HepG2 (cell line): ENCODE results near the gene SHMT1. TPM values are rescaled to one million over a fixed set of nuclear protein-coding genes. Genes with fewer than 3 reads are reported as not detected.
A peak's percentile ranks its signal among the peaks of the same experiment; 100 is the strongest.

Experiments used
- ATAC-seq: fragments of 200-7000 bp; cut with Tn5 transposase; 3 replicates; pipeline ENCODE4 v1.9.1; 2020; ENCODE audit warnings: mild to moderate bottlenecking, moderate library complexity
- BruUV-seq: library from RNA; stranded (reverse); fragments of 400-500 nt; replicated peaks from 2 replicates; lab custom pipeline; 2021; lab: Mats Ljungman, UMichigan
- CTCF ChIA-PET: fragments of 300-600 bp; formaldehyde crosslinking; extraction: SDS; loops from one replicate; lab custom pipeline; 2021; ENCODE audit warnings: low total read pairs, inconsistent platforms, low intra/inter-chr PET ratio; lab: Yijun Ruan, JAX
- POLR2A ChIA-PET: fragments of 350-600 bp; sonication (Branson Sonifier 250); formaldehyde crosslinking; loops from one replicate; lab custom pipeline; 2020; ENCODE audit warnings: antibody characterized with exemption, inconsistent platforms; lab: Yijun Ruan, JAX
- DNase-seq: peaks from one replicate; pipeline ENCODE4 v3.0.0-alpha.2; 2015; ENCODE audit warnings: low spot score
- FAIRE-seq: peaks from 3 replicates; lab custom pipeline; 2011; peaks lifted over from hg19 to GRCh38; lab: Jason Lieb, UNC
- H2AFZ ChIP-seq: one replicate; pipeline ENCODE4 v1.6.1; 2011; ENCODE audit warnings: low read length, inconsistent platforms
- H3K27ac ChIP-seq: fragments of 300-600 bp; 3 replicates; pipeline ENCODE4 v1.8.0; 2011; ENCODE audit warnings: mixed run types, mild to moderate bottlenecking, mixed read lengths, low read length, inconsistent platforms; ENCODE audit not compliant: insufficient read depth; ENCODE audit errors: extremely low read length
- H3K27me3 ChIP-seq, 2 experiments: fragments of 200-600 bp in 1 of 2; 2 replicates in 1 of 2; 3 replicates in 1 of 2; pipeline versions ENCODE4 v1.6.0 to v1.8.0; 2011; ENCODE audit warnings: low read length in 2 of 2, mild to moderate bottlenecking in 2 of 2, moderate library complexity in 2 of 2, inconsistent platforms in 1 of 2; ENCODE audit not compliant: insufficient read depth in 2 of 2, control insufficient read depth in 1 of 2
- H3K36me3 ChIP-seq, 2 experiments: fragments of 200-600 bp in 1 of 2; replicated peaks in 1 of 2; 2 replicates in 1 of 2; 3 replicates in 1 of 2; pipeline versions ENCODE4 v1.5.1 to v1.8.0; 2011; ENCODE audit warnings: low read length in 2 of 2, inconsistent platforms in 1 of 2; ENCODE audit not compliant: insufficient read depth in 2 of 2, control insufficient read depth in 1 of 2
- H3K4me1 ChIP-seq: 2 replicates; pipeline ENCODE4 v1.5.1; 2012; ENCODE audit warnings: low read length, inconsistent platforms; ENCODE audit not compliant: insufficient read depth
- H3K4me2 ChIP-seq: 2 replicates; pipeline ENCODE4 v1.6.0; 2011; ENCODE audit warnings: low read depth, low read length, inconsistent platforms
- H3K4me3 ChIP-seq, 3 experiments: fragments of 200-600 bp in 1 of 3; sonication (generic), shearing (Covaris generic) in 1 of 3; replicated peaks in 1 of 3; 2 replicates each; pipeline ENCODE4 v1.5.1; 2011 to 2016; ENCODE audit warnings: low read length in 3 of 3, inconsistent platforms in 2 of 3, low read depth in 2 of 3, mild to moderate bottlenecking in 2 of 3, control low read depth in 1 of 3, mixed read lengths in 1 of 3; ENCODE audit not compliant: insufficient read depth in 1 of 3
- H3K79me2 ChIP-seq: one replicate; pipeline ENCODE4 v1.6.1; 2011; ENCODE audit warnings: low read length, inconsistent platforms; ENCODE audit not compliant: insufficient read depth
- H3K9ac ChIP-seq: 2 replicates; pipeline ENCODE4 v1.6.0; 2011; ENCODE audit warnings: mild to moderate bottlenecking, low read depth, low read length, inconsistent platforms; ENCODE audit not compliant: insufficient read depth
- H3K9me3 ChIP-seq: 2 replicates; pipeline ENCODE4 v1.5.1; 2012; ENCODE audit warnings: mild to moderate bottlenecking, low read length
- H4K20me1 ChIP-seq: 2 replicates; pipeline ENCODE4 v1.6.0; 2011; ENCODE audit warnings: inconsistent platforms, mild to moderate bottlenecking, low read length, moderate library complexity; ENCODE audit not compliant: insufficient read depth
- AGO2 ChIP-seq: fragments of 200-400 bp; formaldehyde crosslinking; optimal IDR thresholded peaks from 2 replicates; pipeline ENCODE3; 2017; ENCODE audit warnings: mild to moderate bottlenecking, low read depth, low read length, moderate library complexity
- MTF1 ChIP-seq: sonication (generic); formaldehyde crosslinking; IDR thresholded peaks from 2 replicates; pipeline ENCODE4 v1.5.0; 2020; ENCODE audit warnings: missing genetic modification reagents
- POLR2A ChIP-seq, 2 experiments: IDR thresholded peaks; 2 replicates each; pipeline ENCODE4 v1.6.1; 2011; ENCODE audit warnings: low read depth in 2 of 2, low read length in 2 of 2, mild to moderate bottlenecking in 1 of 2, moderate library complexity in 1 of 2; ENCODE audit not compliant: insufficient read depth in 1 of 2
- RBM22 ChIP-seq: fragments of 200-400 bp; formaldehyde crosslinking; optimal IDR thresholded peaks from 2 replicates; pipeline ENCODE3; 2017; ENCODE audit warnings: mild to moderate bottlenecking, low read length, moderate library complexity
- ZBTB33 ChIP-seq: sonication (generic); formaldehyde crosslinking; IDR thresholded peaks from 2 replicates; pipeline ENCODE4 v1.4.0; 2020; ENCODE audit warnings: missing genetic modification reagents
- ZBTB38 ChIP-seq: sonication (generic); formaldehyde crosslinking; IDR thresholded peaks from 2 replicates; pipeline ENCODE4 v1.5.1; 2020; ENCODE audit warnings: mild to moderate bottlenecking, missing genetic modification reagents
- WGBS: methylation state at CpG from one replicate; pipeline ENCODE4 v1.1.6; 2017; ENCODE audit warnings: low lambda C conversion rate; 5-methylcytosine and 5-hydroxymethylcytosine counted together
- in situ Hi-C: cut with HindIII; loops from 2 replicates; pipeline ENCODE4 v1.10.0; 2017; ENCODE audit warnings: low pct_unique_long_range_greater_than_20kb; ENCODE audit not compliant: extremely low pct_ligation_motif_present
- intact Hi-C: fragments of 100-400 bp; cut with micrococcal nuclease; formaldehyde crosslinking; loops from one replicate; pipeline ENCODE4 v1.10.0; 2022; ENCODE audit not compliant: unreplicated experiment
- polyA plus RNA-seq, 8 experiments: library from polyadenylated mRNA; depleted of rRNA in 3 of 8; stranded (reverse) in 7 of 8; unstranded in 1 of 8; fragments of >200 nt; fragmentation: Illumina TruSeq in 4 of 8; extraction: Trizol in 4 of 8; gene quantifications; 2 replicates each; pipeline versions ENCODE4 v1.2.1 to v1.2.3, GENCODE V29; 2011 to 2016; ENCODE audit warnings: low read depth in 4 of 8, missing spikeins in 1 of 8, mixed read lengths in 1 of 8; ENCODE audit not compliant: insufficient read depth in 1 of 8
- total RNA-seq, 5 experiments: library from RNA; depleted of rRNA; stranded (reverse); fragments of >200 nt; fragmentation: Illumina TruSeq; extraction: Trizol; gene quantifications; 2 replicates each; pipeline ENCODE4 v1.2.3, GENCODE V29; 2016; ENCODE audit warnings: low read depth in 1 of 5

SHMT1 gene
- total and polyA plus RNA-seq, 2 of the 13 experiments (the other 11 are each of a cell fraction or from before 2014, with no cell fraction given): 21.3 to 48.8 TPM

GRCh38 chr17:18328643-18329204, 34.6 kb downstream of the SHMT1 start:
- no peak overlapping the region for H3K4me3 ChIP-seq
- in situ Hi-C loops (no loop called here), intact Hi-C loops (no loop called here)
- no peaks in the 10 kb centered on the region for H3K9me3 ChIP-seq
- WGBS: 93% methylated on average over 3 of the region's 9 CpGs
- ChIA-PET POLR2A (interaction anchor here (0.7 kb wide), 1 partner anchor 14 kb away, joined by 5 read pairs; the partner anchor contains the start of genes SMCR8 and TOP3A), CTCF (no interaction called here)
- no peaks in the 10 kb centered on the region for H4K20me1 ChIP-seq
- H3K27me3 ChIP-seq: no peaks in the 10 kb centered on the region
- no peaks in the 10 kb centered on the region for H3K79me2 ChIP-seq
- H3K4me1 ChIP-seq: no peaks in the 10 kb centered on the region
- peaks cover 29 to 74% of the 10 kb centered on the region in 2 experiments for H3K36me3 ChIP-seq
- peak; percentile 69 for TF ChIP-seq RBM22
- TF ChIP-seq ZBTB38: no peak
- peak; percentile 50 for TF ChIP-seq AGO2
- FAIRE-seq: no peak
- no peak for ATAC-seq
- no peak overlapping the region for H3K4me2 ChIP-seq
- DNase-seq: no peak
- BruUV-seq: no TSS peak
- H3K9ac ChIP-seq: no peak overlapping the region
- H3K27ac ChIP-seq: no peak overlapping the region
- H2AFZ ChIP-seq: no peak overlapping the region

DNA sequence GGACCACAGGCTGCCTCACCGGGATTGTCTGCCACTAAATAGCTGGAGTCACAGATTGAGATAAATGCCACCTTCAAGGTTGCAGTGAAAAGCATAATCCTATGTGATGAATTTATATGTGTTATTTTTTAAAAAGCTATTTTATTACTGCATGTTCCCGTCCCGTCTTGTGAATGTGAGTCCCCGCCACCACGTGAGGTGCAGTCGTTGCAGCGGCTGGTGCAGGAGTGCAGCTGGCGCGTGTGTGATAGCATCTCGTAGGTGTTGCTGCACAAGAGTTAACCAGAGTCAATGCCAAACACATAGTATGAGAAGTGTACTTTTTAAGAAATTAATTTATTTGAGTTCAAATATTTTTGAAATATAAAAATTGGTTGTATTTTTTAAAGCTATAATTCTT, 35.8 kb downstream of the SHMT1 start:
- Histone ChIP-seq H3K4me2 (no peak overlapping the region), H3K27ac (no peak overlapping the region), H4K20me1 (no peaks in the 10 kb centered on the region), H3K79me2 (no peaks in the 10 kb centered on the region), H3K27me3 (no peaks in the 10 kb centered on the region), H3K9ac (no peak overlapping the region), H3K36me3 (peaks cover 33 to 78% of the 10 kb centered on the region in 2 experiments), H2AFZ (no peak overlapping the region), H3K9me3 (no peaks in the 10 kb centered on the region), H3K4me1 (no peaks in the 10 kb centered on the region), H3K4me3 (no peak overlapping the region)
- TF ChIP-seq POLR2A (IDR thresholded peaks at IDR 0.05; ENCODE audit: insufficient read depth in 1 of 2, low read depth in 2 of 2, low read length in 2 of 2) (0 out of 4 replicates have a peak, but pooled peaks of 1 of the 2 experiments have one; percentile 17), ZBTB33 (CRISPR knock-in tag) (0 out of 2 replicates have a peak, but pooled peaks have one; percentile 41), MTF1 (CRISPR knock-in tag) (no peak)
- in situ Hi-C loops: no loop called here
- POLR2A ChIA-PET: no interaction called here
- intact Hi-C loops: no loop called here
- FAIRE-seq (no peak), ATAC-seq (no peak), DNase-seq (no peak)
- no TSS peak for BruUV-seq
- CTCF ChIA-PET: no interaction called here
- 99% methylated on average over 10 of the region's 10 CpGs for whole genome bisulfite sequencing
